Fibroblast of upper back skin (primary cell): ENCODE data around the gene EXOC3L4.
"Not testable (repeated sequence)": the region's sequence is repeated elsewhere in the genome, so short reads cannot be mapped to it uniquely, and the experiment has no call there.

ENCODE experiments used
- DNase-seq: peaks from one replicate; pipeline ENCODE4 v3.0.0-alpha.2; 2013

Gene EXOC3L4

GRCh38 chr14:103108749-103109207 is 14.3 kb downstream of the EXOC3L4 start:
- peak; percentile 52 for DNase-seq

DNA sequence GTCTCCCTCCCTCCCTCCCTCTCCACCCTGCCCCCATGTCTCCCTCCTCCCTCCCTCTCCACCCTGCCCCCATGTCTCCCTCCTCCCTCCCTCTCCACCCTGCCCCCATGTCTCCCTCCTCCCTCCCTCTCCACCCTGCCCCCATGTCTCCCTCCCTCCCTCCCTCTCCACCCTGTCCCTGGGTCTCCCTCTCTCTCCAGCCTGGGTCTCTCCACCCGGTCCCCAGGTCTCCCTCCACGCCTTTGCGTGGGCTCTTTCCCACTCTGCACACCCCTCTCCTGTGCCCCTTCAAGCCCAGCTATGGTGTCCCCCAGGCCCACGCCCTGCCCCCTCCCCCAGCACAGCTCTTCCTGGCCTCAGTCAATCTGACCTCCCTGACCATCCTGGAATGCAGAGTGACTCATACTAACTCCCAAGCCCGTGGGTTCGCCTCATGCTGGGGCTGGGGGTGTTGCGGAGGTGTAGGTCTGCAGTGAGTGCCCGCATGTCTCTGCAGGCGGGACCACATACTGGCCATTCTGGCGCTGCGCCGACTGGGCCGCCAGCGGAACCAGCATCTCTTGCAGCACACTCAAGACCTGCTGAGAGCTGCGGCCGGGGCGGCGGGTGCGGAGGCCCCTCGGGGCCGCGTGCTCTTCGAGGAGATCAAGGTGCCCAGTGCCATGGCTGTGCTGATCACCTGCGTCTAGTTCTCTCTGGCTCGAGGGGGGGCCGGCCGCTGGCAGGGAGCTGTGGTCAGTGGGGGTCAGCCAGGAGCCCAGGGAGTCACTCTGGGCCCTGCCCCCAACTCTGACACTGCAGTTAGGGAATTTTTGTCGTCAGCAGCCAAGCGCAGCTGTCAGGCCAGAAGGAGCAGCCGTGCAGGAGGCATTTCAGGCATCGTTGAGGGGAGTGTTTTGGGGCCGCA is 15.3 kb downstream of the EXOC3L4 start:
- peak; percentile 86 for DNase-seq

GRCh38 chr14:103110681-103111231 is 16.2 kb downstream of the EXOC3L4 start:
- no peak for DNase-seq

GRCh38 chr14:103111232-103111868 is 16.8 kb downstream of the EXOC3L4 start:
- no peak for DNase-seq

DNA sequence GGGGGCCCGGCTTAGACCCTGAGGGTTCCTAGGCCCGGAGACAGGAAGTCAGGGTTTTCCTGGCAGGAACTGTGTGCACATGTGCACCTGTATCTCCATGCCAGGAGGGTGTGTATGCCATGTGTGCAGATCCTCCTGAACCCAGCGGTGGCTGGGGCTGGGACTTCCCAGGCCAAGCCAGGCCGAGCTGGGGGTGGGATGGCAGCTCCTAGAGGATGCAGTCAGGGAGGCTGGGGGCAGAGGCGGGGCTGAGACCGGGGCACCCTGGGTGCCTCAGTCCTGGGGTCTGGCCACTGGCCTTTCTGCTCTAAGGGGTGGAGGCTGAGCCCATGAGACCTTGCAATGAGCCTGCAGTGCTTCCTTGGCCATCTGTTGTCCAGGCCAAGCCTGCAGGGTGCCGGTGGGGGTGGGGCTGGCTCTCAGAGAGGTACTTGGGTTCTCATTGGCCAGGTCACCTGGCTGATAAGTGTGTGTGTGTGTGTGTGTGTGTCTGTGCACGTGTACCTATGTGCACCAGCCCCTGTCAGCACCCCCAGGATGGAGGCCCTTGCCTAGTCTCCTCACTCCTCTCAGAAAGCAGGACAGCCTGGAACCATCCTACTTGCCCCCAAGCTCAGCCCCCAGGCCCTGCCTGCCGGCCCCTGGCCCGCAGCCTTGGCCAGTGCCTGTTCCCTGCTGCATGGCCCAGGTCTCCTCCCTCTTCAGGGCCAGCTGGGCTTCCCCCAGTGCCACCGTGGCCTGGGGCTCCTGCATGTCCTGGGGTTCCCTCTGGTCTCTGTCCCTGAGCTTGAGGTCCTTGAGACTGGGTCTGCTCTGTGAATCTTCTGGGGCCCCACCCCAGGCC is 18.1 kb downstream of the EXOC3L4 start:
- DNase-seq = no peak

DNA sequence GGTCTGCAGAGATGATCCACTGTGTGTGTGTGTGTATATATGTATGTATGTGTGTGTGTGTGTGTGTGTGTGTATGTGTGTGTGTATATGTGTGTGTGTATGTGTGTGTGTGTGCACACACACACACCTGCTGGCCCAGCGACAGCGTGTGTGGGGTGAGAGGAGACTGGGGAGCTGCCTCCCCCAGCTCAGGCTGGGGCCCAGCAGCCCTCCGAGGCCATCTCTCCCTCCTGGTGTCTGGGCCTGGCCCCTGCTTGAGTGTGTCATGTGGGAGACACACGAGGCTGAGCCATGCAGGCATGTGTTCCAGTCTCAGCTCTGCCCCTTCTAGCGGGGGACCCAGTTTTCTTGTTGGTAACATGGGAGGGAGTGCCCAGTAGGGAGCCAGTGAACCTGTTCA is 18.8 kb downstream of the EXOC3L4 start:
- no peak for DNase-seq

GRCh38 chr14:103113774-103114173 is 19.2 kb downstream of the EXOC3L4 start:
- DNase-seq = no peak

GRCh38 chr14:103115086-103115679 is 20.7 kb downstream of the EXOC3L4 start:
- DNase-seq = not testable (repeated sequence)

GRCh38 chr14:103115845-103116572 is 21.5 kb downstream of the EXOC3L4 start:
- no peak for DNase-seq

- DNase-seq = no peak
Observed at GRCh38 chr14:103116636-103117035, 22.1 kb downstream of the EXOC3L4 start.

DNA sequence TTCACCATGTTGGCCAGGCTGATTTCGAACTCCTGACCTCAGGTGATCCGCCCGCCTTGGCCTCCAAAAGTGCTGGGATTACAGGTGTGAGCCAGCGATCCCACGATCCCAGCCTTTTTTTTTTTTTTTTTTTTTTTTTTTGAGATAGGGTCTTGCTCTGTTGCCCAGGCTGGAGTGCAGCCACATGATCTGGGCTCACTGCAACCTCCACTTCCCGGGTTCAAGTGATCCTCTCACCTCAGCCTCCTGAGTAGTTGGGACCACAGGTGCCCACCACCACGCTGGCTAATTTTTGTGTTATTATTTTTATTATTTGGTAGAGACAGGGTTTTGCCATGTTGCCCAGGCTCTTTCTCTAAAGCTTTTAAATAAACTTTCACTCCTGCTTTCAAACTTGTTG is 23.0 kb downstream of the EXOC3L4 start:
- not testable (repeated sequence) for DNase-seq

DNA sequence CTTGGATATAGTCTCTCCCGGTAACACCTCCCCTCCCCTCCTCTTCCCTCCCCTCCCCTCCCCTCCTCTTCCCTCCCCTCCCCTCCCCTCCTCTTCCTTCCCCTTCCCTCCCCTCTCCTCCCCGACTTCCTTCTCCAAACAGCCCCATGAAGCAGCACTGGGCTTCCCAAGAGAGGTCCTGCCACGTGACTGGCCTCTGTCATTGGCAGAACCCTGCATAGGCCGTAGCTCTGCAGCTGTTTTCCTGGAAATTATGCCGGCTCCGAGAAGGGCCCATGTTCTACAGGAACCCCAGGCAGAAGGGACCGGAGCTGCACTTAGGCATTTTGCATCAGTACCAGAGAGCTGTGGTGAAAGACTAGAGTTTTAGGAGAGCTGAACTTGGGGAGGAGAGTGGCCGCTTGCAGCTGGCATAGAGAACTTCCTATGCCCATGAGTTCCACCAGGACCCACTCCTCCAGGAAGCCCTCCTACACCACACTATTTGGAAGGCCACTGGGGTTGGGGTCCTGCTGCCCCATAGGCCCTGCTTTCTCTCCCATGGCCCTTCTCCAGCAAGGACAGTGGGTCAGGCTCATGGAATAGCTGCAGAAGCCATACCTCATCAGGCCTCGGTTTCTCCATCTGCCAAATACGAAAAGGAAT is 23.6 kb downstream of the EXOC3L4 start:
- peak; percentile 45 for DNase-seq

DNA sequence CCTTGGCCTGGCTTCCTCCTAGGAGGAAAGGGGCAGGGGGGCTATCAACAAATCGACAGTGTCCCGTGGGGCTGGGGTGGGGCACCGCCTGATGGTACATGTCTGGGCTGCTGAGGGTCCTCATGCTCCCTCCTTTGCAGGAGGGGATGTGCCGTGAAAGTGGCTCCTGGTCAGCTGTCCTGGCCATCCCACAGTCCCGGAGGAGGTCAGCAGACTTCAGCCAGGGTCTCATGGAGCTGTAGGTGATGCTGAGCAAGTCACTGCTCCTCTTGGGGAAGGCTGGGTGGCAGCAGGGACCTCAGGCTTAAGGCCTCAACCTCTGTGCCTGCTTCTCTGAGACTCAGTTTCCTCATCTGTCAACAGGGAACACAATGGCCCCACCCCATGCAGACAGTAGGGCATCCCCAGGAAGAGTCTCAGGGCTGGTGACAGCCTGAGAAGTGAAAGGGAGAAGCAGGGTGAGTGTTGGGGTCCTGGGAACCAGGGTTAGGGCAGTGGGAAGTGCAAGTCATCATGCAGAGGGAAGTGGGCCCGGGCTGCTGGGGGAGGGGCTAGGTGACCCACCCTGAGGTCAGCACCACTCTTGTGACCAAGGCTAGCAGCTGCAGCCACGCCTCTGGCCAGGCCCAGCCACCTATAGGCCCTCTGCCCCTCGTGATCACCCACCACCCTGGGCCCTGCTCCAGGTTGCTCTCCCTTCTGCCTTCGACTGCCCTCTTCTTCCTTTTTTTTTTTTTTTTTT is 24.3 kb downstream of the EXOC3L4 start:
- DNase-seq = no peak

DNA sequence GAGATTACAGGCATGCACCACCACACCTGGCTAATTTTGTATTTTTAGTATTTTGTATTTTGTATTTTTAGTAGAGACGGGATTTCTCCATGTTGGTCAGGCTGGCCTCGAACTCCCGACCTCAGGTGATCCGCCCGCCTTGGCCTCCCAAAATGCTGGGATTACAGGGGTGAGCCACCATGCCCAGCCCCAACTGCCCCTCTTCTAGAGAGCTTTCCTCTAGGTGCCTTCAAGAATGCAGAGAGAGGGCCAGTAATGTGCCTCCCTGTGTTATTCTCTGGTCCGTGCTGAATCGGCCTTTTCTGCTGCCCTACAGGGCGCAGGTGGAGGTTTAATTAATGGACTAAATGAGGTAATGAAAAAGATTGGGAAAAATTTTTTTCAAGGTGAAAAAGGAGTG is 25.0 kb downstream of the EXOC3L4 start:
- DNase-seq = not testable (repeated sequence)

GRCh38 chr14:103121121-103121845 is 26.8 kb downstream of the EXOC3L4 start:
- no peak for DNase-seq

- peak; percentile 91 for DNase-seq
Observed at GRCh38 chr14:103121846-103122584, 27.5 kb downstream of the EXOC3L4 start.

DNA sequence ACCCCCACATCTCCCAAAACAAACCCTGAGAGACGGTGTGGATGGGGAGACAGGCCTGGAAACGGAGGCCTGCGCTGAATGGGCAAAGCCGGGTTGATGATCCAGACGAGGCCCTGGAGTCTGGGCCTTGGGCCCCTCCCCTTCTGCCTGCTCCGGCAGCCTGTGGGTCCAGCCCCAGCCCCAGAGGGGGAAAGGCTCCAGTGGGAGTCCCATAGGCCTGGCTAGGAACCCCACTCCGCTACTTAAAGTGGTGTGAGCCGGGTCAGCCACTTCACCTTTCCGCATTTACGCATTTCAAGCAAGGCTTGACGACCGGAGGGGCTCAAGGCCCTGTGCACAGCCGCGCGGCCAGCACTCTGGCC is 28.0 kb downstream of the EXOC3L4 start:
- no peak for DNase-seq

- DNase-seq = no peak
Observed at GRCh38 chr14:103122947-103123633, 28.6 kb downstream of the EXOC3L4 start, which contains the start of gene TNFAIP2. Gene TNFAIP2 (plus strand): TSS chr14:103123461. CDS start chr14:103126458, 2,997 bp downstream.
